Measurements from ENCODE around the gene EEA1.
"Not testable (repeated sequence)": the region's sequence is repeated elsewhere in the genome, so short reads cannot be mapped to it uniquely, and the experiment has no call there.

The EEA1 gene

GRCh38 chr12:92968176-92968813, 39.2 kb upstream of the EEA1 start:
- H3K4me3 ChIP-seq (ENCODE audit: low read length): no peak overlapping the region
- TF ChIP-seq, protein P1, sequence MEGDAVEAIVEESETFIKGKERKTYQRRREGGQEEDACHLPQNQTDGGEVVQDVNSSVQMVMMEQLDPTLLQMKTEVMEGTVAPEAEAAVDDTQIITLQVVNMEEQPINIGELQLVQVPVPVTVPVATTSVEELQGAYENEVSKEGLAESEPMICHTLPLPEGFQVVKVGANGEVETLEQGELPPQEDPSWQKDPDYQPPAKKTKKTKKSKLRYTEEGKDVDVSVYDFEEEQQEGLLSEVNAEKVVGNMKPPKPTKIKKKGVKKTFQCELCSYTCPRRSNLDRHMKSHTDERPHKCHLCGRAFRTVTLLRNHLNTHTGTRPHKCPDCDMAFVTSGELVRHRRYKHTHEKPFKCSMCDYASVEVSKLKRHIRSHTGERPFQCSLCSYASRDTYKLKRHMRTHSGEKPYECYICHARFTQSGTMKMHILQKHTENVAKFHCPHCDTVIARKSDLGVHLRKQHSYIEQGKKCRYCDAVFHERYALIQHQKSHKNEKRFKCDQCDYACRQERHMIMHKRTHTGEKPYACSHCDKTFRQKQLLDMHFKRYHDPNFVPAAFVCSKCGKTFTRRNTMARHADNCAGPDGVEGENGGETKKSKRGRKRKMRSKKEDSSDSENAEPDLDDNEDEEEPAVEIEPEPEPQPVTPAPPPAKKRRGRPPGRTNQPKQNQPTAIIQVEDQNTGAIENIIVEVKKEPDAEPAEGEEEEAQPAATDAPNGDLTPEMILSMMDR (conservative IDR thresholded peaks at IDR 0.05; ENCODE audit: low read length): no peak
- peak; percentile 15 for DNase-seq (ENCODE audit: low read depth)

DNA sequence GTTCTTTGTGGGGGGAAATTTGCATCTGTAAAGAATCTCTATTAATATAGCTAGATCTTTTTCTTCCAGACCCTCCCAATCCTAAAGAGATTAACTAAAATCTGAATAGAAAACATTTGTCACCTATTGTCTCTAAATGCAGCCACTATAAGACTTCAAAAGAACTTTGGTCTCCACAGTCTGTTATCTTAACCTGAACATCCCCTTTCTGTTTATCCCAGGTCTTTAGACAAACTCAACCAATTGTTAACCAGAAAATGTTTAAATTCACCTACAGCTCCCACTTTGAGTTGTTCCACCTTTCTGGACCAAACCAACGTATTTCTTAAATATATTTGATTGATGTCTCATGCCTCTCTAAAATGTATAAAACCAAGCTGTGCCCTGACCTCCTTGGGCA, 35.3 kb upstream of the EEA1 start:
- not testable (repeated sequence) for DNase-seq (ENCODE audit: low read depth); H3K4me3 ChIP-seq (ENCODE audit: low read length)

DNA sequence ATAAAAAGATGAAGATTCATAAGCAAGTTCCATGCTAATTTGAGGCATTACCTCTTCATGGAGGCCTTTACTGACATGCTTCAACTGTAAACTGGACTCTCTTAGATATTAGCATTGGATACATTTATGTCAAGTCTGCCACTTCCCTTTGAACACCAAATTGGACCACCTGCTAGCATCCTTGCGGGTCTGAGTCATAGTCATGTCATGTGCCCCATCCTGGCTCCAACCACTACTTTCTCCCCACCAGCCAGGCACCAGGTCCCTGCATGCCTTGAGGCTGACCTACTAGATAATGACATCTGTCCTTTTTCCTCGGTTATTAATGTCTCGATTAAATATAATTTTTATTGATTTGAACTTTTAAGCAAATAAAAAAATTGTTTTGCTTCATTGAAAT, 32.9 kb upstream of the EEA1 start:
- no peak overlapping the region for H3K4me3 ChIP-seq (ENCODE audit: low read length)
- TF ChIP-seq, protein P1 (conservative IDR thresholded peaks at IDR 0.05; ENCODE audit: low read length): no peak
- DNase-seq (ENCODE audit: low read depth): no peak

DNA sequence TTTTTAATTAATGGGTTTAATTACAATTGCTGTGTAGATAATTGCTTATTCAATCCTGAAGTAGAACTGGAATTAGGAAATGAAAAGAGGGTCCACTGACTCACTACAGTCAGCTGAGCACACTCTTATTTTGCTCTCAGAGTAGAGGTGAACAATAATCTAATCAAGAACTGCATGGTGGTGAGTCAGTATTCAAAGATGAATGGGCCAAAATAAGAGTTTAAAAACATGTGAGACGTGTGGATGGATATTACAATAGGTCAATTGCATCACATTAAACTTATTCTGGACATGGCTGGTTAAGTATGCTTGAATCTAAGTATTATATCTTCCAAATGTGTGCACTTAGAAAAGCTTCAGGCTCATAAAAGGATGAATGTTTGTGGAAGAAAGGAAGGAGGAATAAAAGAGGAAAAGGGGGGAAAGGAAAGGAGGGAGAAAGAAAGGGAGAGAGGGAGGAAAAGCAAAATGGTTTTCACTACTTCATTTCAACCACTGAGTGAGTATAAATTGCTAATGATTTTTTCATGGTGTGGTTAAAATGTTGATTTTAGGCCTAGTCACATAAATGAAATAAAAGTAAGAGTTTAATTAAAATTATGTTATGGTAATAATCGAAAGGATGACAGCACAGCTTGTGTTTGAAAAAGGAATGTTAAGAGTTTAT, 27.0 kb upstream of the EEA1 start:
- H3K4me3 ChIP-seq (ENCODE audit: low read length): no peak overlapping the region
- TF ChIP-seq, protein P1 (conservative IDR thresholded peaks at IDR 0.05; ENCODE audit: low read length): no peak
- DNase-seq (ENCODE audit: low read depth): peak; percentile 78

- TF ChIP-seq, protein P1 (conservative IDR thresholded peaks at IDR 0.05; ENCODE audit: low read length): no peak
- DNase-seq (ENCODE audit: low read depth): no peak
- no peak overlapping the region for H3K4me3 ChIP-seq (ENCODE audit: low read length)
These were observed 24.7 kb upstream of the EEA1 start for GRCh38 chr12:92953747-92954146.

DNA sequence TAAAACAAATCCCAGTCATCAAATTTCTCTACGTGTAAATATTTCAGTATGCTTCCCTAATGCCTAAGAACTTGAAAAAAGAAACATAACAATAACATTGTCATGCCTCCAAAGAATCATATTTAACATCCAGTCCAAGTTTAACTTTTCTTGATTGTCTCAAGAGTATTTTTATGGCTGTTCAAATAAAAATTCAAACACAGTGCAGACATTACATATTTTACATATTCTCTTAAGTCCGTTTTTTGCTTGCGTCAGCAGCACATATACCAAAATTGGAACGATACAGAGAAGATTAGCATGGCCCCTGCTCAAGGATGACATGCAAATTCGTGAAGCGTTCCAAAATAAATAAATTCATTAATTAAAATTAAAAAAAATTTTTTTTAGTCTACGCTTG, 23.3 kb upstream of the EEA1 start:
- DNase-seq (ENCODE audit: low read depth): no peak
- no peak overlapping the region for H3K4me3 ChIP-seq (ENCODE audit: low read length)
- TF ChIP-seq, protein P1 (conservative IDR thresholded peaks at IDR 0.05; ENCODE audit: low read length): no peak

DNA sequence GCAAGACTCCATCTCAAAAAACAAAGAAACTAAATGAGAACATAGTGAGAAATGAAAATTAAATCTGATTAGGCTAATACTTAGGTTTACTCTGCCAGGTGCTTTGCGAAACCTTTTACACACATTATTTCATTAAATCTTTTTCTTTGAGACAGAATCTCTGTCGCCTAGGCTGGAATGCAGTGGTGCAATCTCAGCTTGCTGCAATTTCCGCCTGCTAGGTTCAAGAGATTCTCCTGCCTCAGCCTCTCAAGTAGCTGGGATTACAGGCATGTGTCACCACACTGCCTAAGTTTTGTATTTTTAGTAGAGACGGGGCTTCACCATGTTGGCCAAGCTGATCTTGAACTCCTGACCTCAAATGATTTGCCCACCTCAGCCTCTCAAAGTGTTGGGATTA, 21.9 kb upstream of the EEA1 start:
- TF ChIP-seq, protein P1 (conservative IDR thresholded peaks at IDR 0.05; ENCODE audit: low read length): no peak
- DNase-seq (ENCODE audit: low read depth): no peak
- H3K4me3 ChIP-seq (ENCODE audit: low read length): no peak overlapping the region

Data from AG10803 (cell line).